Fibroblast of lung (primary cell): ENCODE measurements around the gene LRRC47. TPM values are rescaled to one million over a fixed set of nuclear protein-coding genes. Genes with fewer than 3 reads are reported as not detected.

Experiments
- DNase-seq, 2 donors: peaks; one replicate each; pipeline versions ENCODE4 v3.0.0 to v3.0.0-alpha.2; 2010; ENCODE audit warnings: low read depth in 2 of 2
- H2AFZ ChIP-seq: 2 replicates; pipeline ENCODE4 v1.5.1; 2012; ENCODE audit warnings: low read length, control low read depth, inconsistent platforms
- H3K27ac ChIP-seq: 2 replicates; pipeline ENCODE4 v1.5.1; 2011; ENCODE audit warnings: low read length, control low read depth; ENCODE audit not compliant: insufficient read depth
- H3K27me3 ChIP-seq: 2 replicates; pipeline ENCODE4 v1.5.1; 2011; ENCODE audit warnings: mild to moderate bottlenecking, low read length; ENCODE audit not compliant: control insufficient read depth, insufficient read depth
- H3K36me3 ChIP-seq: 2 replicates; pipeline ENCODE4 v1.5.1; 2011; ENCODE audit warnings: low read length; ENCODE audit not compliant: control insufficient read depth, insufficient read depth
- H3K4me1 ChIP-seq: 2 replicates; pipeline ENCODE4 v1.5.1; 2011; ENCODE audit warnings: low read length; ENCODE audit not compliant: control insufficient read depth, insufficient read depth; ENCODE audit errors: extremely low read depth
- H3K4me2 ChIP-seq: 2 replicates; pipeline ENCODE4 v1.5.1; 2011; ENCODE audit warnings: low read length, control low read depth; ENCODE audit not compliant: insufficient read depth; ENCODE audit errors: extremely low read depth
- H3K4me3 ChIP-seq, 4 experiments: fragments of 200-600 bp in 1 of 4; sonication (generic) in 1 of 4; replicated peaks in 1 of 4; 2 replicates each; pipeline ENCODE4 v1.5.1; 2011 to 2016; ENCODE audit warnings: low read length in 4 of 4, low read depth in 3 of 4, mild to moderate bottlenecking in 3 of 4, control low read depth in 2 of 4, inconsistent platforms in 1 of 4, mixed read lengths in 1 of 4; ENCODE audit not compliant: insufficient read depth in 1 of 4; ENCODE audit errors: control extremely low read depth in 1 of 4
- H3K79me2 ChIP-seq: 2 replicates; pipeline ENCODE4 v1.5.1; 2012; ENCODE audit warnings: mild to moderate bottlenecking, low read length, inconsistent platforms; ENCODE audit not compliant: control insufficient read depth, insufficient read depth
- H3K9ac ChIP-seq: 2 replicates; pipeline ENCODE4 v1.5.1; 2011; ENCODE audit warnings: mild to moderate bottlenecking, low read length, control low read depth; ENCODE audit not compliant: insufficient read depth
- H3K9me3 ChIP-seq: 2 replicates; pipeline ENCODE4 v1.5.1; 2012; ENCODE audit warnings: low read depth, low read length; ENCODE audit not compliant: control insufficient read depth, insufficient read depth
- H4K20me1 ChIP-seq: 2 replicates; pipeline ENCODE4 v1.5.1; 2011; ENCODE audit warnings: low read length; ENCODE audit not compliant: control insufficient read depth, insufficient read depth; ENCODE audit errors: extremely low read depth
- CTCF ChIP-seq, 2 donors: IDR thresholded peaks in 1 of 2; conservative IDR thresholded peaks in 1 of 2; 1 replicate in 1 of 2; 2 replicates in 1 of 2; pipeline ENCODE4 v1.5.1; 2011 to 2012; ENCODE audit warnings: low read length in 2 of 2, control low read depth in 1 of 2, inconsistent platforms in 1 of 2, low read depth in 1 of 2, mild to moderate bottlenecking in 1 of 2
- EZH2 ChIP-seq: IDR thresholded peaks from 2 replicates; pipeline ENCODE4 v1.5.1; 2012; ENCODE audit warnings: low read length, control low read depth, mild to moderate bottlenecking; ENCODE audit errors: missing control alignments
- polyA plus RNA-seq, 2 donors: library from polyadenylated mRNA; depleted of rRNA in 1 of 2; stranded (reverse) in 1 of 2; unstranded in 1 of 2; fragments of >200 nt; gene quantifications; 2 replicates each; pipeline ENCODE4 v1.2.1, GENCODE V29; 2011 to 2012; ENCODE audit warnings: missing spikeins in 1 of 2
- total RNA-seq: library from RNA; depleted of rRNA; stranded (reverse); fragments of >200 nt; gene quantifications from 2 replicates; pipeline ENCODE4 v1.2.1, GENCODE V29; 2014

The LRRC47 gene
- total and polyA plus RNA-seq, 2 donors (not counting 1 experiment from before 2014, with no cell fraction given) = 25.1 to 28.8 TPM

GRCh38 chr1:3816331-3817137 is 20.2 kb upstream of the LRRC47 start:
- Histone ChIP-seq H3K4me1 (no peaks in the 10 kb centered on the region), H2AFZ (no peak overlapping the region), H3K27ac (no peak overlapping the region), H3K9ac (no peak overlapping the region), H3K27me3 (no peaks in the 10 kb centered on the region), H3K79me2 (no peaks in the 10 kb centered on the region), H3K36me3 (peaks cover 2% of the 10 kb centered on the region), H3K4me2 (no peak overlapping the region), H3K9me3 (no peaks in the 10 kb centered on the region), H3K4me3 (no peak overlapping the region), H4K20me1 (no peaks in the 10 kb centered on the region)
- no peak for DNase-seq
- TF ChIP-seq EZH2 (no peak), CTCF (conservative IDR thresholded peaks at IDR 0.05 in 1 of 2, IDR thresholded peaks at IDR 0.05 in 1 of 2; ENCODE audit: low read depth in 1 of 2, low read length in 2 of 2) (no peak)

- Histone ChIP-seq H3K27ac (no peak overlapping the region), H3K4me3 (no peak overlapping the region), H3K36me3 (peaks cover 2% of the 10 kb centered on the region), H3K9me3 (no peaks in the 10 kb centered on the region), H3K9ac (no peak overlapping the region), H3K4me1 (no peaks in the 10 kb centered on the region), H3K4me2 (no peak overlapping the region), H3K79me2 (no peaks in the 10 kb centered on the region), H4K20me1 (no peaks in the 10 kb centered on the region), H2AFZ (no peak overlapping the region), H3K27me3 (no peaks in the 10 kb centered on the region)
- TF ChIP-seq EZH2 = no peak
- DNase-seq = no peak
These were observed 18.7 kb upstream of the LRRC47 start for GRCh38 chr1:3814771-3815561.

- Histone ChIP-seq H3K27ac (no peak overlapping the region), H3K4me2 (no peak overlapping the region), H3K4me1 (no peaks in the 10 kb centered on the region), H2AFZ (no peak overlapping the region), H3K79me2 (no peaks in the 10 kb centered on the region), H3K4me3 (no peak overlapping the region), H3K9ac (no peak overlapping the region), H3K9me3 (no peaks in the 10 kb centered on the region), H3K36me3 (peaks cover 2% of the 10 kb centered on the region), H3K27me3 (no peaks in the 10 kb centered on the region), H4K20me1 (no peaks in the 10 kb centered on the region)
- DNase-seq = no peak
- TF ChIP-seq CTCF (conservative IDR thresholded peaks at IDR 0.05 in 1 of 2, IDR thresholded peaks at IDR 0.05 in 1 of 2; ENCODE audit: low read depth in 1 of 2, low read length in 2 of 2) (no peak), EZH2 (no peak)
These were observed 17.8 kb upstream of the LRRC47 start for GRCh38 chr1:3814065-3814464.
